Osteocyte (in vitro differentiated cells): ENCODE results near the gene CFAP100. TPM values are rescaled to one million over a fixed set of nuclear protein-coding genes. Genes with fewer than 3 reads are reported as not detected.

Experiments used
- DNase-seq: peaks from one replicate; pipeline ENCODE4 v3.0.0; 2021; ENCODE audit warnings: mixed read lengths; ENCODE audit not compliant: unreplicated experiment; ENCODE audit errors: extremely low spot score
- H3K27ac Mint-ChIP-seq: one replicate; pipeline ENCODE4 v1.8.0; 2021; ENCODE audit warnings: mild to moderate bottlenecking, mixed read lengths; ENCODE audit not compliant: unreplicated experiment
- H3K27me3 Mint-ChIP-seq: one replicate; pipeline ENCODE4 v1.8.0; 2021; ENCODE audit warnings: mixed read lengths; ENCODE audit not compliant: unreplicated experiment
- H3K36me3 Mint-ChIP-seq: one replicate; pipeline ENCODE4 v1.8.0; 2021; ENCODE audit warnings: mixed read lengths; ENCODE audit not compliant: unreplicated experiment
- H3K4me1 Mint-ChIP-seq: one replicate; pipeline ENCODE4 v1.8.0; 2021; ENCODE audit warnings: mixed read lengths; ENCODE audit not compliant: unreplicated experiment
- H3K4me3 Mint-ChIP-seq: one replicate; pipeline ENCODE4 v1.8.0; 2021; ENCODE audit warnings: mild to moderate bottlenecking, moderate library complexity, mixed read lengths; ENCODE audit not compliant: unreplicated experiment
- H3K9me3 Mint-ChIP-seq: one replicate; pipeline ENCODE4 v1.8.0; 2021; ENCODE audit warnings: mixed read lengths; ENCODE audit not compliant: unreplicated experiment
- total RNA-seq: library from RNA; stranded (reverse); gene quantifications from 2 replicates; pipeline ENCODE4 v1.2.1, GENCODE V29; 2021
- TF ChIP-seq, protein P1 (sequence below): fragments of 200-600 bp; sonication (generic); IDR thresholded peaks from 2 replicates; pipeline ENCODE4 v1.5.0; 2021; ENCODE audit warnings: antibody characterized with exemption, mild to moderate bottlenecking, moderate library complexity

The CFAP100 gene
- total RNA-seq, 1 donor from 2014 or later: not detected

DNA sequence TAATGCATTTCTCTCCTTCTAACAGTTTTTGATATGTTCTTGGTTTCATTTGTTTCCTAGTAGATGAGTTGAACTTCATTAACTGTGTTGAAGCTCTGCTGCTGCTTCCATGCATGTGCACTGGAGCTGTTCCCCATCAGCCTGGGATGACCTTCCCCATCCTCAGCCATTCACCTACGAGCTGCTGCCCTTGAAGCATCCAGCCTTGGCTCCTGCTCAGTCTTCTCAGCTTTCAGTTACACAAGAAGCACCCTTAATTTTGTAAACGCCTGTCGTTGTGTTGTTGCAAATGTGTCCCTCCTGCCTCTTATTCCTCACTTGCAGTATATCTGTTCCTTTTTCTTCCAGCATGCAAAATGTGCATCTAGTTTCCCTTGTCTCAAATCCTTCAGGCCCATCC is 89.4 kb downstream of the CFAP100 start:
- no peak overlapping the region for H3K27ac Mint-ChIP-seq
- no peaks in the 10 kb centered on the region for H3K36me3 Mint-ChIP-seq
- no peaks in the 10 kb centered on the region for H3K9me3 Mint-ChIP-seq
- H3K27me3 Mint-ChIP-seq: no peaks in the 10 kb centered on the region
- H3K4me1 Mint-ChIP-seq: peaks cover 19% of the 10 kb centered on the region
- TF ChIP-seq, protein P1, sequence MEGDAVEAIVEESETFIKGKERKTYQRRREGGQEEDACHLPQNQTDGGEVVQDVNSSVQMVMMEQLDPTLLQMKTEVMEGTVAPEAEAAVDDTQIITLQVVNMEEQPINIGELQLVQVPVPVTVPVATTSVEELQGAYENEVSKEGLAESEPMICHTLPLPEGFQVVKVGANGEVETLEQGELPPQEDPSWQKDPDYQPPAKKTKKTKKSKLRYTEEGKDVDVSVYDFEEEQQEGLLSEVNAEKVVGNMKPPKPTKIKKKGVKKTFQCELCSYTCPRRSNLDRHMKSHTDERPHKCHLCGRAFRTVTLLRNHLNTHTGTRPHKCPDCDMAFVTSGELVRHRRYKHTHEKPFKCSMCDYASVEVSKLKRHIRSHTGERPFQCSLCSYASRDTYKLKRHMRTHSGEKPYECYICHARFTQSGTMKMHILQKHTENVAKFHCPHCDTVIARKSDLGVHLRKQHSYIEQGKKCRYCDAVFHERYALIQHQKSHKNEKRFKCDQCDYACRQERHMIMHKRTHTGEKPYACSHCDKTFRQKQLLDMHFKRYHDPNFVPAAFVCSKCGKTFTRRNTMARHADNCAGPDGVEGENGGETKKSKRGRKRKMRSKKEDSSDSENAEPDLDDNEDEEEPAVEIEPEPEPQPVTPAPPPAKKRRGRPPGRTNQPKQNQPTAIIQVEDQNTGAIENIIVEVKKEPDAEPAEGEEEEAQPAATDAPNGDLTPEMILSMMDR: no peak
- H3K4me3 Mint-ChIP-seq: no peak overlapping the region
- DNase-seq: no peak

DNA sequence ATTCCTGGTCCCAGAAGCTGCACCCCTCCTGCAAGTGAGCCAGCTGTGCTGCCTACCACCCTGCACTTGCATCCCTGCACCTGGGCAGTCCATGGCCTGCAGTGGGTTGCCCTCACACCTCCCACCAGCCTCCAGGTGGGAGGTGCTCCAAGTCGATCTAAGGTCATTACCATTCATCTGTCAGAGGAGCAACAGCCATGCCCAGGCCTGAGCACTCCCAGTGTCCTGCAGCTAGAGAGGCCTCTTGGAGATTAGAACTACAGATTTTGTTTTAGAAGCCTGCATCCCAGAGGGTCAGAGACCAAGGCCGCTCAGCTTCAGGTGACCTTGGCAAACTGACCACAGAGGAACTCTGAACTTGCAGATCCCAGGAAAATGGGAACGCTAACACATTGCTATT is 90.0 kb downstream of the CFAP100 start:
- Mint-ChIP-seq H3K4me1 (peaks cover 19% of the 10 kb centered on the region), H3K27ac (no peak overlapping the region), H3K36me3 (no peaks in the 10 kb centered on the region), H3K4me3 (no peak overlapping the region), H3K9me3 (no peaks in the 10 kb centered on the region), H3K27me3 (peaks cover 2% of the 10 kb centered on the region)
- TF ChIP-seq, protein P1: no peak
- no peak for DNase-seq

DNA sequence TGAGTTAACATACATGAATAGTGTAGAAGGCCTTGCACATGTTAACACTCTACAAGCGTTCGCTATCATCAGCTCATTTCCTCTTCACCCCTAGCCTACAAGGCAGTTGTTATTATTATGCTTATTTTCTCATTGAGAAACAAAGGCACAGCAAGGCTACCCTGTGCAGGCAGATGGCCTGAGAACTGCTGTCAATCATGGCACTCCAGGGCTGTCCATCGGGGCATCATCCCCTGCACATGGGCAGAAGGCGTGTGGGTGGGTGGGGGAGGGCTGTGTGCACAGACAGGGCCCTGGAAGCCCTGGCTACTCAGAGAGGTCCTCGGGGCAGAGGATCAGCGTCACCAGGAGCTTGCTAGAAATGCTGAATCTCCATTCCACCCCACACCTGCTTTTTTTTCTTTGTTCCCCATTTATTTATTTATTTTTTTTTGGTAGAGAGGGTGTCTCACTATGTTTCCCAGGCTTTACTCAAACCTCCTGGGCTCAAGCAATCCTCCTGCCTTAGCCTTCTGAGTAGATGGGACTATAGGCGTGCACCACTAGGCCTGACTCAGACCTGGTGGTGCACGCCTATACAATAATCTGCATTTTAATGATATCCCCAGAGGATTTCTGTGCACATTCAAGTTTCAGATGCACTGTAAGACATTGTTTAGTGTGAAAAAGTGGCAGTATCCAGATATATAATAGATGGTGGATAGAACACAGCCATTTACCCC is 90.6 kb downstream of the CFAP100 start:
- TF ChIP-seq, protein P1: no peak
- Mint-ChIP-seq H3K36me3 (no peaks in the 10 kb centered on the region), H3K4me1 (peaks cover 19% of the 10 kb centered on the region), H3K27me3 (peaks cover 2% of the 10 kb centered on the region), H3K27ac (no peak overlapping the region), H3K4me3 (no peak overlapping the region), H3K9me3 (no peaks in the 10 kb centered on the region)
- DNase-seq: no peak

DNA sequence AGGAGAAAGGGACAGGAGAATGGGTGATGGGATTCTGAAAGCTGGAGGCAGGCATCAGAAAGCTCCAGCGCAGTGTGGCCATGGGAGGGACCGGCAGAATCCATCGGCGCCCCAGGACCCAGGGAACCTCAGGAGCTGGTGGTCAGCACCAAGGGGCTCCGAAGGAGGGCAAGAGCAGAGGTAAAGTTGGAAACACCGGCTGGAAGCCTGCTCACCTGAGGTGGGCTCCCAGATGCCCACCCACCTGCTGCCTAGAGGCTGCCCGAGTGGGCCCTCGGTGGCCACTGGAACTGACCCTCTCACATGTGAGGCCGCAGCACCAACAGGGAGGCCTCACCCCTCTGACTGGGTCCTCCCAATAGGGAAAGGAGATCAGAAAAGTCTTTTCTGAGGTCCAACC is 91.2 kb downstream of the CFAP100 start:
- peaks cover 19% of the 10 kb centered on the region for H3K4me1 Mint-ChIP-seq
- H3K9me3 Mint-ChIP-seq: no peaks in the 10 kb centered on the region
- H3K27me3 Mint-ChIP-seq: peaks cover 2% of the 10 kb centered on the region
- TF ChIP-seq, protein P1: no peak
- no peak overlapping the region for H3K27ac Mint-ChIP-seq
- no peak overlapping the region for H3K4me3 Mint-ChIP-seq
- DNase-seq: no peak
- H3K36me3 Mint-ChIP-seq: no peaks in the 10 kb centered on the region

Other genes with a start within 250 kb of the CFAP100 start
- 1.4 and 1.5 TPM in 2 replicates for gene ALDH1L1, start 214.3 kb upstream of the CFAP100 start, total RNA-seq
- gene KLF15, start 37.5 kb upstream of the CFAP100 start, total RNA-seq: 5.7 and 7.2 TPM in 2 replicates
- gene ZXDC, start 81.0 kb downstream of the CFAP100 start, total RNA-seq: 30.7 and 31.8 TPM in 2 replicates
- gene UROC1, start 122.9 kb downstream of the CFAP100 start, total RNA-seq: not detected in 2 replicates
- not detected in 2 replicates for gene CHST13, start 129.2 kb downstream of the CFAP100 start, total RNA-seq
- not detected in 2 replicates for gene C3orf22, start 164.0 kb downstream of the CFAP100 start, total RNA-seq